SK-N-SH treated with all-trans-retinoic acid at 6 μM for 48 hours (cell line): ENCODE measurements around the gene EIF4G1.

Experiments used
- ATAC-seq: fragments of 200-7000 bp; cut with Tn5 transposase; 3 replicates; pipeline ENCODE4 v1.9.1; 2020; ENCODE audit warnings: mild to moderate bottlenecking, moderate library complexity
- ARNTL ChIP-seq: fragments of 450-650 bp; formaldehyde crosslinking; IDR thresholded peaks from 2 replicates; pipeline ENCODE4 v1.5.0; 2020; ENCODE audit warnings: low read depth, mild to moderate bottlenecking, moderate library complexity, borderline replicate concordance
- BACH2 ChIP-seq: fragments of 250-450 bp; sonication (Bioruptor Pico); IDR thresholded peaks from 2 replicates; pipeline ENCODE4 v1.9.0; 2021; ENCODE audit warnings: mild to moderate bottlenecking, borderline replicate concordance
- CSDC2 ChIP-seq: fragments of 250-450 bp; sonication (Bioruptor Pico); IDR thresholded peaks from 2 replicates; pipeline ENCODE4 v1.5.0; 2020; ENCODE audit warnings: mild to moderate bottlenecking, moderate library complexity
- CSRNP3 ChIP-seq: fragments of 250-450 bp; sonication (Bioruptor Pico); IDR thresholded peaks from 2 replicates; pipeline ENCODE4 v1.5.1; 2021; ENCODE audit warnings: mild to moderate bottlenecking, moderate library complexity
- OSR1 ChIP-seq: fragments of 250-450 bp; sonication (Bioruptor Pico); IDR thresholded peaks from 2 replicates; pipeline ENCODE4 v1.8.0; 2022; ENCODE audit warnings: moderate library complexity, mild to moderate bottlenecking, inconsistent platforms
- PATZ1 ChIP-seq: fragments of 250-450 bp; sonication (Bioruptor Pico); IDR thresholded peaks from 2 replicates; pipeline ENCODE4 v1.8.0; 2020; ENCODE audit warnings: mild to moderate bottlenecking, moderate library complexity, borderline replicate concordance
- POU6F1 ChIP-seq: fragments of 250-450 bp; sonication (Bioruptor Pico); IDR thresholded peaks from 2 replicates; pipeline ENCODE4 v1.8.0; 2021; ENCODE audit warnings: low read depth, mild to moderate bottlenecking, moderate library complexity, borderline replicate concordance
- RARB ChIP-seq: fragments of 250-450 bp; sonication (Bioruptor Pico); IDR thresholded peaks from 2 replicates; pipeline ENCODE4 v1.8.0; 2021; ENCODE audit warnings: mild to moderate bottlenecking, moderate library complexity
- SNAI2 ChIP-seq: fragments of 250-450 bp; sonication (Bioruptor Pico); IDR thresholded peaks from 2 replicates; pipeline ENCODE4 v1.5.0; 2020; ENCODE audit warnings: mild to moderate bottlenecking, moderate library complexity
- TCF4 ChIP-seq: fragments of 250-450 bp; sonication (Bioruptor Pico); IDR thresholded peaks from 2 replicates; pipeline ENCODE4 v1.8.0; 2021; ENCODE audit warnings: mild to moderate bottlenecking, moderate library complexity, borderline replicate concordance
- TOX ChIP-seq: fragments of 250-450 bp; sonication (Bioruptor Pico); IDR thresholded peaks from 2 replicates; pipeline ENCODE4 v1.8.0; 2021; ENCODE audit warnings: mild to moderate bottlenecking, moderate library complexity, borderline replicate concordance
- TSHZ2 ChIP-seq: fragments of 250-450 bp; sonication (Bioruptor Pico); IDR thresholded peaks from 2 replicates; pipeline ENCODE4 v1.5.0; 2020; ENCODE audit warnings: mild to moderate bottlenecking, moderate library complexity
- ZC3H10 ChIP-seq: fragments of 250-450 bp; sonication (Bioruptor Pico); IDR thresholded peaks from 2 replicates; pipeline ENCODE4 v1.5.1; 2021; ENCODE audit warnings: mild to moderate bottlenecking, moderate library complexity
- ZNF565 ChIP-seq: fragments of 450-650 bp; formaldehyde crosslinking; conservative IDR thresholded peaks from 2 replicates; pipeline ENCODE4 v1.5.0; 2020; ENCODE audit warnings: low read depth, mild to moderate bottlenecking, moderate library complexity
- ZNF70 ChIP-seq: fragments of 450-650 bp; formaldehyde crosslinking; IDR thresholded peaks from 2 replicates; pipeline ENCODE4 v1.5.0; 2020; ENCODE audit warnings: mild to moderate bottlenecking, moderate library complexity
- ZNF8 ChIP-seq: fragments of 450-650 bp; formaldehyde crosslinking; IDR thresholded peaks from 2 replicates; pipeline ENCODE4 v1.5.0; 2020; ENCODE audit warnings: mild to moderate bottlenecking, moderate library complexity

Gene EIF4G1

GRCh38 chr3:184382326-184383032, 68.1 kb downstream of the EIF4G1 start (continued):
- TF ChIP-seq PATZ1 (no peak), ARNTL (CRISPR knock-in tag) (no peak), TSHZ2 (CRISPR knock-in tag) (no peak)

- TF ChIP-seq ZC3H10 (CRISPR knock-in tag) = no peak
- TF ChIP-seq SNAI2 (CRISPR knock-in tag) = no peak
- no peak for TF ChIP-seq ZNF70 (CRISPR knock-in tag)
- no peak for TF ChIP-seq PATZ1
- TF ChIP-seq TOX = no peak
- TF ChIP-seq POU6F1 (CRISPR knock-in tag) = no peak
- no peak for TF ChIP-seq CSDC2 (CRISPR knock-in tag)
- no peak for TF ChIP-seq RARB (CRISPR knock-in tag)
- no peak for TF ChIP-seq CSRNP3 (CRISPR knock-in tag)
- no peak for TF ChIP-seq ZNF8
- no peak for TF ChIP-seq ZNF565
- no peak for TF ChIP-seq TSHZ2 (CRISPR knock-in tag)
- no peak for TF ChIP-seq OSR1 (CRISPR knock-in tag)
- no peak for TF ChIP-seq BACH2 (CRISPR knock-in tag)
- no peak for TF ChIP-seq TCF4 (CRISPR knock-in tag)
These were observed 68.8 kb downstream of the EIF4G1 start for GRCh38 chr3:184383033-184383740.

More at GRCh38 chr3:184383033-184383740, 68.8 kb downstream of the EIF4G1 start:
- no peak for ATAC-seq
